Vagina (tissue), 2 donors: ENCODE measurements around the gene BMPR1A. TPM values are rescaled to one million over a fixed set of nuclear protein-coding genes. Genes with fewer than 3 reads are reported as not detected.

ENCODE experiments used
- DNase-seq, 2 donors: peaks; one replicate each; pipeline ENCODE4 v3.0.0-alpha.2; 2017; ENCODE audit errors: extremely low spot score in 2 of 2
- H3K27ac ChIP-seq: fragments of 200-600 bp; sonication (generic); one replicate; pipeline ENCODE4 v1.5.1; 2019
- H3K27me3 ChIP-seq: fragments of 200-600 bp; sonication (generic); one replicate; pipeline ENCODE4 v1.5.1; 2019
- H3K36me3 ChIP-seq, 2 donors: fragments of 200-600 bp; sonication (generic); one replicate each; pipeline ENCODE4 v1.5.1; 2017 to 2019
- H3K4me1 ChIP-seq: fragments of 200-600 bp; sonication (generic); one replicate; pipeline ENCODE4 v1.5.1; 2019
- H3K4me3 ChIP-seq, 2 donors: fragments of 200-600 bp; sonication (generic); 1 replicate in 1 of 2; 2 replicates in 1 of 2; pipeline ENCODE4 v1.5.1; 2016 to 2019
- H3K9me3 ChIP-seq: fragments of 200-600 bp; sonication (generic); one replicate; pipeline ENCODE4 v1.5.1; 2019
- POLR2A ChIP-seq, 2 donors: fragments of 450-650 bp; IDR thresholded peaks; one replicate each; pipeline ENCODE4 v1.6.1; 2017; ENCODE audit warnings: antibody characterized with exemption in 2 of 2, mild to moderate bottlenecking in 2 of 2, moderate library complexity in 2 of 2
- POLR2AphosphoS5 ChIP-seq, 2 donors: sonication (generic); formaldehyde crosslinking; IDR thresholded peaks; one replicate each; pipeline ENCODE4 v1.9.0; 2017; ENCODE audit warnings: antibody characterized with exemption in 2 of 2, mild to moderate bottlenecking in 2 of 2, low read depth in 1 of 2; ENCODE audit not compliant: insufficient read depth in 1 of 2
- intact Hi-C: fragments of 100-400 bp; cut with DNase I; formaldehyde crosslinking; loops from one replicate; pipeline ENCODE4 v1.15.1; 2023
- total RNA-seq: library from RNA; depleted of rRNA; stranded (reverse); fragments of >200 nt; gene quantifications from one replicate; pipeline ENCODE4 v1.2.3, GENCODE V29; 2016
- TF ChIP-seq, protein P1 (sequence below), 3 experiments: fragments of 450-650 bp in 2 of 3; fragments of 200-600 bp in 1 of 3; sonication (generic) in 1 of 3; IDR thresholded peaks; one replicate each; pipeline ENCODE4 v1.5.1; 2017 to 2019; ENCODE audit warnings: antibody characterized with exemption in 3 of 3, mild to moderate bottlenecking in 2 of 3, moderate library complexity in 2 of 3

The BMPR1A gene
- total RNA-seq, 1 donor from 2014 or later = 33.1 TPM

DNA sequence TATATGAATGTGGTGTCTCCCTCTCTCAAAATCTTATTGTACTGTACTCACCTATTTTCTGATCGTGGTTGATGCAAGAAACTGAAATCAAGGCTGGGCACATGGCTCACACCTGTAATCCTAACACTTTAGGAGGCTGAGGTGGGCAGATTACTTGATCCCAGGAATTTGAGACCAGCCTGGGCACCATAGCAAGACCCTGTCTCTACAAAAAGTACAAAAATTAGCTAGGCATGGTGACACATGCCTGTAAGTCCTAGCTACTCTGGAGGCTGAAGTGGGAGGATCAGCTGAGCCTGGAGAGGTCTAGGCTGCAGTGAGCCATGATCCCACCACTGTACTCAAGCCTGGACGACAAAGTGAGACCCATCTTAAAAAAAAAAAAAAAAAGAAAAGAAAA is 185.0 kb downstream of the BMPR1A start:
- no peaks in the 10 kb centered on the region for H3K9me3 ChIP-seq
- no peak overlapping the region for H3K27ac ChIP-seq
- DNase-seq = peak in 1 of 2 donors; percentile 62
- no peaks in the 10 kb centered on the region for H3K36me3 ChIP-seq
- H3K27me3 ChIP-seq = no peaks in the 10 kb centered on the region
- H3K4me1 ChIP-seq = peaks cover 18% of the 10 kb centered on the region
- intact Hi-C loops = loop anchor here (1.0 kb wide), 1 partner anchor 252 kb away; no protein-coding TSS in a partner anchor
- no peak overlapping the region for H3K4me3 ChIP-seq
- TF ChIP-seq, protein P1, sequence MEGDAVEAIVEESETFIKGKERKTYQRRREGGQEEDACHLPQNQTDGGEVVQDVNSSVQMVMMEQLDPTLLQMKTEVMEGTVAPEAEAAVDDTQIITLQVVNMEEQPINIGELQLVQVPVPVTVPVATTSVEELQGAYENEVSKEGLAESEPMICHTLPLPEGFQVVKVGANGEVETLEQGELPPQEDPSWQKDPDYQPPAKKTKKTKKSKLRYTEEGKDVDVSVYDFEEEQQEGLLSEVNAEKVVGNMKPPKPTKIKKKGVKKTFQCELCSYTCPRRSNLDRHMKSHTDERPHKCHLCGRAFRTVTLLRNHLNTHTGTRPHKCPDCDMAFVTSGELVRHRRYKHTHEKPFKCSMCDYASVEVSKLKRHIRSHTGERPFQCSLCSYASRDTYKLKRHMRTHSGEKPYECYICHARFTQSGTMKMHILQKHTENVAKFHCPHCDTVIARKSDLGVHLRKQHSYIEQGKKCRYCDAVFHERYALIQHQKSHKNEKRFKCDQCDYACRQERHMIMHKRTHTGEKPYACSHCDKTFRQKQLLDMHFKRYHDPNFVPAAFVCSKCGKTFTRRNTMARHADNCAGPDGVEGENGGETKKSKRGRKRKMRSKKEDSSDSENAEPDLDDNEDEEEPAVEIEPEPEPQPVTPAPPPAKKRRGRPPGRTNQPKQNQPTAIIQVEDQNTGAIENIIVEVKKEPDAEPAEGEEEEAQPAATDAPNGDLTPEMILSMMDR (IDR thresholded peaks at IDR 0.05) = no peak
- TF ChIP-seq POLR2A (IDR thresholded peaks at IDR 0.05) (no peak), POLR2AphosphoS5 (IDR thresholded peaks at IDR 0.05; ENCODE audit: insufficient read depth in 1 of 2, low read depth in 1 of 2) (no peak)

DNA sequence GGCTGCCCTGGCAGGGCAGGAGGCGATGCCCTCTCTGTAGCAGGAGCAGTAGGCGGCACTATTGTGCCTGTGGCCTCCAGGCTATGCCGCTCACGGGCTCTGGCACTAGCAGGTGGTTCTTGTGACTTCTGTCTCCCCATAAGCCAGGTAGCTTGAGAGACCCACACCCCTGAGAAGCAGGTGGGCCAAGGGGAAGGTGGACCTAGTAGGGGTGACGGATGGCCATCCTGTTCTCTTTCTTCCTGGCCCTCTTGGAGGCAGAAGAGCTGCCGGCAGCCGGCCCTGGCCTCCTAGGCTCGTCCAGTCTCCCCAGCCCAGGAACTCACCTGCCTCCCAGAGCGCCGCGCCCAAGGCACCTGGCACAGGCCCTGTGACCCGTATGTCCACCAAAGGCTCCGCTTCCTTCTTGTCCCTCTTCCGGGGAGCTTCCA is 185.6 kb downstream of the BMPR1A start:
- Histone ChIP-seq H3K9me3 (no peaks in the 10 kb centered on the region), H3K27me3 (no peaks in the 10 kb centered on the region), H3K4me3 (no peak overlapping the region), H3K27ac (no peak overlapping the region), H3K4me1 (peaks cover 20% of the 10 kb centered on the region), H3K36me3 (no peaks in the 10 kb centered on the region)
- TF ChIP-seq, protein P1 (IDR thresholded peaks at IDR 0.05) = no peak
- TF ChIP-seq POLR2A (IDR thresholded peaks at IDR 0.05) (no peak), POLR2AphosphoS5 (IDR thresholded peaks at IDR 0.05; ENCODE audit: insufficient read depth in 1 of 2, low read depth in 1 of 2) (no peak)
- peak in 1 of 2 donors; percentile 83 for DNase-seq
- intact Hi-C loops = loop anchor here (1.0 kb wide), 1 partner anchor 253 kb away; no protein-coding TSS in a partner anchor

DNA sequence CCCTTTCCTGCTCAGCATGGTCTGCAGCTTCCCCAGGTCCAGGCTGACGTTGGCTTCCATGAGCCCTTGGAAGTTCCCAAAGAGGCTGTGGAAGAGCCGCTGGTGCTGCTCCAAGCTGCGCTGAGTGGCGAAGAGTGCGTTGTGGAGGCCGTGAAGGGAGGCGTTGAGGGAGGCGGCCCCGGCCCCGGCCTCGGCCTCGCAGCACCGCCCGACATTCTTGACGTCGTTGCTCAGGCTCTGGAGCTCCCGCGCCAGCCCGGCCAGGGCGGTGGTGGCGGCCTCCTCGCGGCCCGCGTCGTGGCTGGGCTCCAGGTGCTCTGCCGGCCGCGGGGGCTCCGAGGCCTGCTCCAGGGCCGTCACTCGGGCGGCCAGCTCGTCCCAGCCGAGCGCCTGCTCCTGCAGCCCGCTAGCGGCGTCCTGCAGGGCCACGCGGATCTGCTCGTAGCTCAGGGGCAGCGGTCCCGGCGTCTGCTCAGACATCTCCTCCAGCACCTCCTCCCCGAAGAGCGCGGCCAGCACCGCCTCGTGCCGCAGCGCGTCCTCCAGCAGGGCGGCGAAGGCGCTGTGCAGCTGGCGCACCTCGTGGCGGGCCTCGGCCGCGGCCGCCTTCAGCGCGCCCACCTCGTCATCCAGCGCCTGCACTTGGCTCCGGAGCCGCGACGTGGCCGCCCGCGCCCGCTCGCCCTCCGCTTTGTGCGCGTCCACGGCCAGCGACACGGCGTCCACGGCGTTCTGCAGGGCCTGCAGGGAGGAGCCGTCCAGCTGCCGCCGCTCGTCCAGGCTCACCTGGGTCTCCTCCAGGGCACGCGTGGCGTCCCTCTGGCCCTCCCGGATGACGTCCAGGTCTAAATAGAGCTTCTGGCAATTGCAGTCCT is 186.3 kb downstream of the BMPR1A start:
- intact Hi-C loops = no loop called here
- H3K27me3 ChIP-seq = no peaks in the 10 kb centered on the region
- peak in 1 of 2 donors; percentile 37 for DNase-seq
- TF ChIP-seq, protein P1 (IDR thresholded peaks at IDR 0.05) = no peak
- TF ChIP-seq POLR2A (IDR thresholded peaks at IDR 0.05) (no peak), POLR2AphosphoS5 (IDR thresholded peaks at IDR 0.05; ENCODE audit: insufficient read depth in 1 of 2, low read depth in 1 of 2) (no peak)
- H3K36me3 ChIP-seq = no peaks in the 10 kb centered on the region
- H3K4me1 ChIP-seq = peaks cover 20% of the 10 kb centered on the region
- no peaks in the 10 kb centered on the region for H3K9me3 ChIP-seq
- peak overlapping the region in 1 of 2 donors; percentile 11 for H3K4me3 ChIP-seq
- H3K27ac ChIP-seq = no peak overlapping the region

DNA sequence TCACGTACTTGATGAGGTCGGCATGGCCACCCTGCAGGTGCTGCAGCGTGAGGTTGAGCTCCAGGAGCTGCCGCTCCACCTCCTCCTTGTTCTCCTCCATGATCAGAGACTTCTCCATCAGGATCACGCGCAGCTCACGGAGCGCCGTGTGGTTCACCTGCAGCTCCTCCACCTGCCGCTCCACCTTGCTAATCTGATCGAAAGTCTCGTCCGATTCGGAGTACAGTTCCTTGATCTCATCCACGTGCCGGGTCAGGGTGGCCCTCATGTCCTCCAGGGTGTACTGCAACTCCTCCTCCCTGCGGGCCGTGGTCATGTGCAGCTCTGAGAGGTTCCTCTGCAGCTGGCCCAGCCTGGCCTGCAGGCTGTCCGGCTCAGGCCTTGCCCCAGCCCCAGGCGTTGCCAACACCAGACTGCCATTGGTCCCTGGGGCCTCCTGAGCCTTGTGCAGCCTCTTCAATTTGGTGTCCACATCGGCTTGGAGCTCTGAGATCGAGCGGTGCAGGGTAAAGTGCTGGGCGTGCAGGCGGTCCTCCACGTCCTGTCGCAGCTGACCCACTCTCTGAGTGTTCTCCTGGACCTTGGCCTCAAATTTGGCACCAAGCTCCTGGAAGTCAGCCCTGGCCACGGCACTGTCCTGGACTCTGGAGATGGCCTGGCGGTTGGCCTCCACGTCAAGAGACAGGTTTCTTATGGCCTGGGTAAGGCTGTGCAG is 187.1 kb downstream of the BMPR1A start:
- intact Hi-C loops = no loop called here
- TF ChIP-seq, protein P1 (IDR thresholded peaks at IDR 0.05) = no peak
- no peaks in the 10 kb centered on the region for H3K36me3 ChIP-seq
- no peaks in the 10 kb centered on the region for H3K27me3 ChIP-seq
- H3K4me1 ChIP-seq = peaks cover 20% of the 10 kb centered on the region
- DNase-seq = peak; percentile 71 to 92
- no peak overlapping the region for H3K4me3 ChIP-seq
- H3K27ac ChIP-seq = no peak overlapping the region
- H3K9me3 ChIP-seq = no peaks in the 10 kb centered on the region
